H9 (cell line): ENCODE data around the gene ARHGAP26. TPM values are rescaled to one million over a fixed set of nuclear protein-coding genes. Genes with fewer than 3 reads are reported as not detected.

ENCODE experiments used
- DNase-seq: peaks from one replicate; pipeline ENCODE4 v3.0.0-alpha.2; 2017
- H2AFZ ChIP-seq: one replicate; pipeline ENCODE4 v1.6.1; 2013; ENCODE audit warnings: mild to moderate bottlenecking, low read length, control low read depth, moderate library complexity
- H2AK5ac ChIP-seq: 2 replicates; pipeline ENCODE4 v1.6.1; 2013; ENCODE audit warnings: low read length, control low read depth, mixed read lengths; ENCODE audit not compliant: insufficient read length
- H2BK120ac ChIP-seq: one replicate; pipeline ENCODE4 v1.6.1; 2013; ENCODE audit warnings: low read depth, mild to moderate bottlenecking, low read length, control low read depth, inconsistent platforms; ENCODE audit not compliant: poor library complexity, severe bottlenecking
- H2BK12ac ChIP-seq: 2 replicates; pipeline ENCODE4 v1.6.1; 2013; ENCODE audit warnings: low read length, control low read depth, mixed read lengths, low read depth; ENCODE audit not compliant: insufficient read length
- H2BK15ac ChIP-seq: 2 replicates; pipeline ENCODE4 v1.6.1; 2013; ENCODE audit warnings: low read depth, low read length, control low read depth
- H2BK20ac ChIP-seq: one replicate; pipeline ENCODE4 v1.6.1; 2013; ENCODE audit warnings: low read depth, mild to moderate bottlenecking, low read length, control low read depth, inconsistent platforms; ENCODE audit not compliant: poor library complexity, severe bottlenecking
- H2BK5ac ChIP-seq: 2 replicates; pipeline ENCODE4 v1.6.1; 2013; ENCODE audit warnings: low read length, control low read depth, mixed read lengths; ENCODE audit not compliant: insufficient read length
- H3K14ac ChIP-seq: 2 replicates; pipeline ENCODE4 v1.6.1; 2013; ENCODE audit warnings: low read length, control low read depth; ENCODE audit not compliant: insufficient read depth
- H3K18ac ChIP-seq: 2 replicates; pipeline ENCODE4 v1.6.1; 2013; ENCODE audit warnings: low read depth, mild to moderate bottlenecking, mixed read lengths, low read length, control low read depth; ENCODE audit not compliant: insufficient read length
- H3K23ac ChIP-seq: 2 replicates; pipeline ENCODE4 v1.6.1; 2013; ENCODE audit warnings: low read length, control low read depth, mixed read lengths, low read depth; ENCODE audit not compliant: insufficient read length
- H3K23me2 ChIP-seq: 2 replicates; pipeline ENCODE4 v1.6.1; 2013; ENCODE audit warnings: low read depth, mild to moderate bottlenecking, mixed read lengths, low read length, control low read depth; ENCODE audit not compliant: insufficient read length, poor library complexity, severe bottlenecking
- H3K27ac ChIP-seq: 2 replicates; pipeline ENCODE4 v1.5.1; 2013; ENCODE audit warnings: low read length, control low read depth, mixed read lengths, low read depth; ENCODE audit not compliant: insufficient read length
- H3K27me3 ChIP-seq: 2 replicates; pipeline ENCODE4 v1.6.1; 2013; ENCODE audit warnings: low read length, control low read depth, inconsistent platforms; ENCODE audit not compliant: insufficient read depth
- H3K4ac ChIP-seq: 2 replicates; pipeline ENCODE4 v1.6.1; 2013; ENCODE audit warnings: low read depth, mild to moderate bottlenecking, control low read depth, inconsistent platforms, low read length, moderate library complexity
- H3K4me1 ChIP-seq: 2 replicates; pipeline ENCODE4 v1.6.1; 2013; ENCODE audit warnings: low read length, control low read depth, inconsistent platforms; ENCODE audit not compliant: insufficient read depth
- H3K4me2 ChIP-seq: 2 replicates; pipeline ENCODE4 v1.6.1; 2013; ENCODE audit warnings: low read length, control low read depth, mixed read lengths; ENCODE audit not compliant: insufficient read length, insufficient read depth
- H3K56ac ChIP-seq: 2 replicates; pipeline ENCODE4 v1.6.1; 2013; ENCODE audit warnings: low read depth, mild to moderate bottlenecking, mixed read lengths, low read length, control low read depth; ENCODE audit not compliant: insufficient read length
- H3K79me1 ChIP-seq: 2 replicates; pipeline ENCODE4 v1.6.1; 2013; ENCODE audit warnings: low read depth, mild to moderate bottlenecking, moderate library complexity, low read length, control low read depth, inconsistent platforms; ENCODE audit not compliant: insufficient read depth, poor library complexity, severe bottlenecking
- H3K79me2 ChIP-seq: 2 replicates; pipeline ENCODE4 v1.6.1; 2013; ENCODE audit warnings: low read length, control low read depth, inconsistent platforms; ENCODE audit not compliant: insufficient read depth
- H3K9ac ChIP-seq: 2 replicates; pipeline ENCODE4 v1.6.1; 2013; ENCODE audit warnings: low read length, control low read depth, mixed read lengths; ENCODE audit not compliant: insufficient read length; ENCODE audit errors: extremely low read depth
- H3K9me3 ChIP-seq: one replicate; pipeline ENCODE4 v1.6.1; 2013; ENCODE audit warnings: low read depth, low read length, inconsistent platforms; ENCODE audit not compliant: control insufficient read depth
- H3T11ph ChIP-seq: one replicate; pipeline ENCODE4 v1.6.1; 2013; ENCODE audit warnings: mild to moderate bottlenecking, low read length, control low read depth, inconsistent platforms
- H4K20me1 ChIP-seq: one replicate; pipeline ENCODE4 v1.6.1; 2013; ENCODE audit not compliant: control insufficient read depth, insufficient read length, insufficient read depth
- H4K5ac ChIP-seq: 2 replicates; pipeline ENCODE4 v1.6.1; 2013; ENCODE audit warnings: low read depth, mild to moderate bottlenecking, mixed read lengths, low read length, control low read depth; ENCODE audit not compliant: insufficient read length
- H4K8ac ChIP-seq: replicated peaks from 2 replicates; pipeline ENCODE4 v1.6.1; 2013; ENCODE audit warnings: low read length, control low read depth, mixed read lengths, low read depth; ENCODE audit not compliant: insufficient read length
- H4K91ac ChIP-seq: 2 replicates; pipeline ENCODE4 v1.6.1; 2013; ENCODE audit warnings: low read depth, mild to moderate bottlenecking, moderate library complexity, mixed read lengths, low read length, control low read depth; ENCODE audit not compliant: insufficient read length
- H3K27ac Mint-ChIP-seq, 3 experiments: 2 replicates in 2 of 3; 3 replicates in 1 of 3; pipeline ENCODE4 v1.8.0; 2020 to 2021; ENCODE audit warnings: mixed read lengths in 3 of 3, mild to moderate bottlenecking in 1 of 3, moderate library complexity in 1 of 3
- H3K27me3 Mint-ChIP-seq: 2 replicates; pipeline ENCODE4 v1.8.0; 2021; ENCODE audit warnings: low read depth, mild to moderate bottlenecking, moderate library complexity, mixed read lengths
- H3K36me3 Mint-ChIP-seq, 3 experiments: 2 replicates in 2 of 3; 3 replicates in 1 of 3; pipeline ENCODE4 v1.8.0; 2020 to 2021; ENCODE audit warnings: low read depth in 3 of 3, mixed read lengths in 3 of 3; ENCODE audit not compliant: insufficient read depth in 1 of 3
- H3K4me1 Mint-ChIP-seq, 2 experiments: 2 replicates each; pipeline ENCODE4 v1.8.0; 2020; ENCODE audit warnings: mixed read lengths in 2 of 2
- H3K4me3 Mint-ChIP-seq, 2 experiments: 2 replicates in 1 of 2; 3 replicates in 1 of 2; pipeline ENCODE4 v1.8.0; 2020 to 2021; ENCODE audit warnings: mild to moderate bottlenecking in 2 of 2, mixed read lengths in 2 of 2, moderate library complexity in 1 of 2
- H3K9me3 Mint-ChIP-seq, 2 experiments: 2 replicates in 1 of 2; 3 replicates in 1 of 2; pipeline ENCODE4 v1.8.0; 2020; ENCODE audit warnings: mild to moderate bottlenecking in 2 of 2, mixed read lengths in 2 of 2, moderate library complexity in 1 of 2
- CTCF ChIP-seq: fragments of 200-600 bp; sonication (generic); conservative IDR thresholded peaks from 3 replicates; pipeline ENCODE4 v1.8.0; 2021; ENCODE audit warnings: antibody characterized with exemption, mild to moderate bottlenecking
- WGBS: extraction: QIAGEN DNeasy Blood & Tissue Kit; methylation state at CpG from one replicate; pipeline ENCODE4 v1.1.7; 2013; ENCODE audit warnings: missing lambda C conversion rate, low lambda C conversion rate, mixed read lengths; ENCODE audit not compliant: insufficient read length; ENCODE audit errors: extremely low coverage; 5-methylcytosine and 5-hydroxymethylcytosine counted together
- total RNA-seq: library from RNA; stranded (reverse); gene quantifications from 2 replicates; pipeline ENCODE4 v1.2.1, GENCODE V29; 2021

The ARHGAP26 gene
- total RNA-seq, 1 experiment from 2014 or later: 13.8 TPM

GRCh38 chr5:142829801-142830220 is 59.6 kb downstream of the ARHGAP26 start:
- peaks cover 5% of the 10 kb centered on the region; the same call in 1 of the 2 replicates for H3K4me1 ChIP-seq
- Mint-ChIP-seq H3K9me3 (no peaks in the 10 kb centered on the region), H3K36me3 (no peaks in the 10 kb centered on the region; a peak in 1 of 7 replicates), H3K4me1 (peaks cover 42 to 45% of the 10 kb centered on the region in 2 experiments), H3K27me3 (no peaks in the 10 kb centered on the region), H3K4me3 (no peak overlapping the region), H3K27ac (no peak overlapping the region)
- H2AFZ ChIP-seq: no peak overlapping the region
- H2BK20ac ChIP-seq: no peak overlapping the region
- no peaks in the 10 kb centered on the region for H3K27me3 ChIP-seq
- no peaks in the 10 kb centered on the region for H3K79me1 ChIP-seq
- H2BK5ac ChIP-seq: no peak overlapping the region
- H3T11ph ChIP-seq: no peak overlapping the region
- no peak overlapping the region for H2BK120ac ChIP-seq
- no peak for TF ChIP-seq CTCF
- no peak overlapping the region for H2BK12ac ChIP-seq
- no peak for DNase-seq
- H4K20me1 ChIP-seq: no peaks in the 10 kb centered on the region
- H3K18ac ChIP-seq: no peak overlapping the region
- H4K8ac ChIP-seq: no peak overlapping the region
- no peak overlapping the region for H2BK15ac ChIP-seq
- H3K9me3 ChIP-seq: no peaks in the 10 kb centered on the region
- H4K5ac ChIP-seq: no peak overlapping the region
- WGBS: no CpG with 5 or more reads among the region's 2 CpGs
- no peak overlapping the region for H3K4me2 ChIP-seq
- no peak overlapping the region for H3K23ac ChIP-seq
- H3K79me2 ChIP-seq: no peaks in the 10 kb centered on the region
- no peak overlapping the region for H3K14ac ChIP-seq
- H3K23me2 ChIP-seq: no peaks in the 10 kb centered on the region
- no peak overlapping the region for H4K91ac ChIP-seq
- no peak overlapping the region for H3K27ac ChIP-seq
- H2AK5ac ChIP-seq: no peak overlapping the region
- no peak overlapping the region for H3K9ac ChIP-seq
- no peak overlapping the region for H3K56ac ChIP-seq
- H3K4ac ChIP-seq: no peak overlapping the region
